NCI-H1930 (cell line): ENCODE results near the gene PTPRN2.

Experiments used
- DNase-seq, 2 experiments: peaks; one replicate each; lab custom pipeline; 2025; lab: John Stamatoyannopoulos, UW

PTPRN2 gene

DNA sequence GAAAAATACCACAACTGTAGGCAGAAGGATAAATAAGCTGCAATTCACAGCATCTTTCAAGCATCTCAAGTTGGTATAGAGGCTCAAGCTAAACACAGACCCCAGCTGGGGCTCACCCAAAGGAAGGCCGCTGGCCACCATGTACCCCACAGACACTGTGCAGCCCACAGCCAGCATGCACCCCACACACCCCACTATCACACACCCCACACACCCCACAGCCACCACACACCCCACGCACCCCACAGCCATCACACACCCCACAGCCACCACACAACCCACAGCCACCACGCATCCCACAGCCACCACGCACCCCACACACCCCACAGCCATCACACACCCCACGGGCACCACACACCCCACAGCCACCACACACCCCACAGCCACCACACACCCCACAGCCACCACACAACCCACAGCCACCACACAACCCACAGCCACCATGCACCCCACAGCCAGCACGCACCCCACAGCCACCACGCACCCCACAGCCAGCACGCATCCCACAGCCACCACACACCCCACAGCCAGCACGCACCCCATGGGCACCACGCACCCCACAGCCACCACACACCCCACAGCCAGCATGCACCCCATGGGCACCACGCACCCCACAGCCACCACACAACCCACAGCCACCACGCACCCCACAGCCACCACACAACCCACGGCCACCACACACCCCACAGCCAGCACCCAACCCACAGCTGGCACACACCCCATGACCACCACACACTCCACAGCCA is 1036.1 kb downstream of the PTPRN2 start:
- DNase-seq: no peak

DNA sequence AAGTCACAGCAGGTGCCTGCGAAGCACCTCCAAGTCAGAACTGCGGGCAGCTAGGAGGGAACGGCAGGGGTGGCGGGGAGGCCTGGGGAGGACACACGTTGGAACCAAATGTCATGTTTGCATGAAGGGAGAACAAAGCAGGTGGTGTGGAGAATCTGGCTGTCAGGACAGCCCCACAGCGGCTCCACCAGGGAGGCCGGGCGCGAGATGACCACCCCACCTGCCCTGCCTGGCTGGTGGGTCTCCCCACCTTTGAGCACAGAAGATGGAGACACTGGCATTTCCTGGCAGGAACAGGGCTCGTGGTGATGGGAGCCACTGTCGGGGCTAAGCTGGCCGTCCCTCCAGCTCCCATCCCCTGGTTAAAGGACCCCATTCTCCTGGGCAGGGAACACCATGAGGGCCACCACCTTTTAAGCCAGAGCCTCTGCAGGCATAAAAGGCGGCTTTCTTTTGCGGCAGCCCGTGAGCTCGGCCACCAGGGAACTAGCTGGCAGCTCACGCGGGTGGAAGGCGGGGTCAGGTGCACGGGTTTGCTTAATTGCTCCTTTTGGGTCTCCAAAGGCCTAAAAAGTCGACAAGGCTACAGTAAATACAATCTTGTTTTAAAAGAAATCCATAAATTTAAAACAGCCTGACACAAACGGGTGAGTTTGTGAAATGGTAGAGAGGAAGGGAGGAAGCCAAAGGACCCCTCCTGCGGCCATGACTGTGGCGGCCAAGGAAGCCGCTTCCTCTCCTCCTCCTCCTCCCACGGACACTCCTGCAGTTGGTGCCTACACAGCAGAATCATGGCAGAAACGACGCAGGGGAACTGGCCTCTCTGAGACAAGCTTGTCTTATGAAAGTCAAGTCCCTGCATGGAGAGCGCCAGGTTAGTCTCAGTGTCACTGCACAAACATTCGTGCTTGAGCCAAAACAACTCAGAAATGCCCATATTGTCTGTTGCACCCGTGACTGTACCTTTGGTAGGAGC is 1037.0 kb downstream of the PTPRN2 start:
- DNase-seq: no peak

DNA sequence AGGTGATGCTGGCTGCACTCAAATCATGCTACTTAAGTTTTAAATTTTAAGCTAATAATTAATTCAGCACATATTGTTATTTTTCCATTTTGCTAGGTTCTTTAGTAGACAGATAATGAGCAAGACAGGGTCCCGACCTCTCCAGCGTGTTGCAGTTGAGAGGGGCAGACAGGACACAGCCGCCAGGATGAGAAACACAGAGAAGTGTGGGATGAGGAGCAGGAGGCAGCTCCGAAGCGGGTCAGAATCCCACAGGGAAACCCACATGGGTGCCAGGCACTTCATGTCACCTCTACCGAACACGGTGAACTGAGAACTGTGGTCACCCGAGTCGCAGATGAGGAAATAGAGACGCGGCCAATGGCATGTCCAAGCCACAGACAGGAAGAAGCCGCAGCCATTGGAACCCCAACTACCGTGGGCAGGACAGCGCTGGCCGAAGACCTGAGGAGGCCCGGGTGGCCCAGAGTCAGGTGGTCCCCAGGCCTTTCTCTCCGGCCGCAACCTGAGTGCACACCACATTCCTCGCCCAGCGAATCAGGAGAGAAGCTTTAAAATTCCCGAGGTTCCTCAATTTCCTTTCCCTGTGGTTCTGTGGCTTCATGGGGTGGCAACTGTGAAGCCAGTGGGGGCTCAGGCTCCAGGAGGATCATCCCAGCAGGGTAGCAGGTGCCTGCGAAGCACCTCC is 1037.9 kb downstream of the PTPRN2 start:
- DNase-seq: no peak

DNA sequence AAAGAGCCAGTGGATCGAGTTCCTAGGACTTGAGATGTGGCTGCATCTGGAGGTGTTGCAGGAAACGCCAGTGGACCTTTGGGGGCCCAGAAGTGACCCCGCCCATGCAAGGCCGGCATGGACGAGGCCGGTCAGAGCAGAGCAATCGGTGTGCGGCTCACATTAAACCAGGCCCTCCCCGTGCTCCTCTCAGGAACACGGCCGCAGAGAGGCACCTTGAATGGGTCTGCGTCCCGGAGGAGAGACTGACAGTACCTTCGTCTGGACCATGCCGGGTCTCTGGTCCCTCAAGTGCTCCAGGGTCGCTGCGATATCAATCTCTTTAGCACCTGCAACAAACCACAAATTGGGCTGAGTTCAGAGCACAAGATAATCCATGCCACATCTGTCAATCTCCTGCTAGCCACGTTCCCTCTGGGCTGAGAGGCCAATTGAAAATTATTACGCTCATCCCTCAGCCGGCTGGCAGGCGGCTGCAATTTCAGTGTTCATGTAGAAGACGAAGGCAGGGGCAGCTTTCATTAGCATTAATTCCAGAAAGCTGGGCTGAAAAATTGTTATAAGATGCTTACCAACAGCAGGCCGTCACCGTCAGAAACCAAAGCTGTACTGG is 1038.8 kb downstream of the PTPRN2 start:
- DNase-seq: no peak

DNA sequence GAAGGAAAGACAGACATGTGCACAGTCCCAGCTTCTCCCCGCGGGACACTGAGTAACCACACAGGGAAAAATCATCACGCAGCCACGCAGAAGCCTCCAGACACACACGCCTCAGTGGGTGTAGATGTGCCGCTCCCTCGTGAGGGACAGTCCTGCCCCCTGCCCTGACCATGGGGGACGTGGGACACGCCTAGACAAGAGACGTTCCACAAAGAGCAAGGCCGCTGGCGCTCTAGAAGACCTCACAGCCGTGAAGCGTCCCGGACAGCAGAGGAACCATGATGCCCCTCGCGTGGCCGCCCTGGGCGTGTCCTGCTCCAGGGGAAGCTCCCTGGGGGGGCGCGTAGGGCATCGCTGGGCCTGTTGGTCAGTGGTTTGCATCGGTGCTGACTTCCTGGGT is 1040.0 kb downstream of the PTPRN2 start:
- DNase-seq: no peak

DNA sequence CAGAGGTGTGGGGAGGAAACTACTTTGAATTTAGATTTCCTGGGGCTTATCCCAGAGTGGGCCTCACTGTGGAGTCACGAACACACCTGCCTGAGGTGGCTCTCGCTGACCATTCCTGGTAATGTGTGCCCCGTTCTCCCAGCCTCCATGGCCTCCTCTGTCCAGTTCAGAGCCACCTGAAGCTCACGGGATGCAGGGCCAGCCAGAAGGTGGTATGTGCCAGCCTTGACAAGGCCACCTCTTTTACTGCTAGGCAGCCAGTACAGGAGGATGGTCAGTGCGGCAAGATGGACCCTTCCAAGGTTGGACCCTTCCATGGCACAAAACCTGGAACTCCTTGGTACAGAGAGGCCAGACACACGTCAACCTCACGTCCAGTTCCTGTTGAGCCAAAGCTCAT is 1040.5 kb downstream of the PTPRN2 start:
- no peak for DNase-seq

DNA sequence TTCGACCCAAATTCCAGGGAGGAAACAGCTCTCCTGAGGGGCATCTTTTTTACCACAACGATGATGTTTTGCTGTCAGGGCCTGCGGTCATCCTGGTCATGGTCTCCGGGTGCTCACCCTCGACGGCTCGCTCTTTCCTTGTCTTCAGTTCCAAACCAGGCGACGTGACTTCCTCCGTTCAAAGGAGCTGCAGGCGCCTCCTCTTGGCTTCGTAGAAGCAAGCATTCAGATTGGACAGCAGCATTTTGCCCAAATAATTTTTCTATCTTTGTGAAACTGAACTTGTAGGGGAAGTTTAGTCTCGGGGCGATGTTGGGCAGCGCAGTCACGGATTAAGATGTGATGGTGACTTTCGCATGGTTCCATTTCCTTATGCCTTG is 1042.0 kb downstream of the PTPRN2 start:
- DNase-seq: no peak

DNA sequence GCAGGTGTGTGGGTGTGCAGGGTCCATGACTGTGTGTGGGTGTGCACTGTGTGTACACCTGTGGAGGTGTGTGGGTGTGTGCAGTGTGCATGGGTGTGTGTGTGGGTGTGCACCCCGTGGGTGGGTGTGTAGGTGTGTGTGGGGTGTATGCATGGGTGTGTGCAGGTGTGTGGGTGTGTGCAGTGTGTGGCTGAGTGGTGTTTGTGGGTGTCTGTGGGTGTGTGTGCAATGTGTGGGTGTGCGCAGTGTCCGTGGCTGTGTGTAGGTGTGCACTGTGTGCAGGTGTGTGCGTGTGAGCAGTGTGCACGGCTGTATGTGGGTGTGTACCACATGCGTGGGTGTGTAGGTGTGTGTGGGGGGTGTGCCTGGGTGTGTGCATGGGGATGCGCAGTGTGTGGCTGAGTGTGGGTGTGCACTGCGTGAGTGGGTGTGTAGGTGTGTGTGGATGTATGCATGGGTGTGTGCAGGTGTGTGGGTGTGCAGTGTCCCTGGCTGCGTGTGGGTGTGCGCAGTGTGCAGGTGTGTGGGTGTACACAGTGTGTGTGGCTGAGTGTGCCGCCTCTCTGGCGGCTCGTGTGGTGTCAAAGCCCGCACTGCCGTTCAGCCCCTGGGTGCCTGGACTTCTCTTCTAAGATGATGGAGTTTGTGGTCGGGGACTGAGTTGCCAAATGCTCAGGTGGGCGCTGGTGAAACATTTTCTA is 1042.5 kb downstream of the PTPRN2 start:
- no peak for DNase-seq

DNA sequence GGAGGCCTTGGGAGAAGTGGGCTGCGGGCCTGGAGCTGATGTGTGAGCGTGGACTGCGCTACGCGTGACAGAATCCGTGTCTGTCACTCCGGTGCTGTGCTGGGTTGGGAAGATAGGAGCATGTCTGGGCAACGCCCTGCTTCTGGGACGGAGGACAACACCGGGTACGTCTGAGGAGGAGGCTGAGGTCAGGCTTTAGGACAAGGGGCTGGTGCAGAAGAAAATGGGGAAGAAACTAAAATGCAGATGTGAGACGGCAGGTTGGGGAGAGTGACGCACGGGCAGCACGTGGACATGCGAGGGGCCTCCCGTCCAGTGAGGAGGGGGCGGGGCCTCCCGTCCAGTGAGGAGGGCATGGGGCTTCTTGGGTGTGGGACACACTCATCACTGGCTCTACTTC is 1043.4 kb downstream of the PTPRN2 start:
- DNase-seq: no peak

DNA sequence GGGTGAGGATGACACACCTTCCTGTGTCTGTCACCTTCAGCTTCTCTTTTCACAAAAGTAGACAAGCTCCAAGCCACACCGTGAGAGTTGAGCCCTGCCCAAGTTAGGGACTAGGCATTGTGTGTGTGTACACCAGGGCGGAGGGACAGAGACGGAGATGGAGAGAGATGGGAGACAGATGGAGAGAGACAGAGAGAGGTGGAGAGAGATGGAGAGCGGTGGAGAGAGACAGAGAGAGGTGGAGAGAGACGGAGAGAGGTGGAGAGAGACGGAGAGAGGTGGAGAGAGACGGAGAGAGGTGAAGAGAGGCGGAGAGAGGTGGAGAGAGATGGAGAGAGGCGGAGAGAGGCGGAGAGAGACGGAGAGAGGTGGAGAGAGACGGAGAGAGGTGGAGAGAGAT is 1043.8 kb downstream of the PTPRN2 start:
- DNase-seq: no peak

DNA sequence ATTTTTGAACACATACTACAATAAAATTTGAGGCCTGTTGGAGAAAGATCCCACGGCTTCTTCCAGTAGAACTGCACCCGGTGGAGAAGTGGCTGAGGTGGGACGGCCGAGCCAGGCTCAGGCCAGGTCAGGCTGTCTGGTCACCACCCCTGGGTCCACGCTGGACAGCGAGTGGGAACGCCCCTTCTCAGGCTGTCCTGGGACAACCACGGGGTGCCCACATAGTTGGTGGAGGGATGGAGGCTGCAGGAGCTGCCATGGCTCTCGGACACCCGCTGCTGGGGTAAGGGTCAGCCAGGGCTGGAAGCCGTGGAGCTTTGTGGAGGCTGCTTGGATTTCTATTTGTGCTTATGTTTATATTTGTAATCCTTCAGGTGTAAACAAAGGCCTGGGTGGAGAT is 1044.3 kb downstream of the PTPRN2 start:
- DNase-seq: no peak

DNA sequence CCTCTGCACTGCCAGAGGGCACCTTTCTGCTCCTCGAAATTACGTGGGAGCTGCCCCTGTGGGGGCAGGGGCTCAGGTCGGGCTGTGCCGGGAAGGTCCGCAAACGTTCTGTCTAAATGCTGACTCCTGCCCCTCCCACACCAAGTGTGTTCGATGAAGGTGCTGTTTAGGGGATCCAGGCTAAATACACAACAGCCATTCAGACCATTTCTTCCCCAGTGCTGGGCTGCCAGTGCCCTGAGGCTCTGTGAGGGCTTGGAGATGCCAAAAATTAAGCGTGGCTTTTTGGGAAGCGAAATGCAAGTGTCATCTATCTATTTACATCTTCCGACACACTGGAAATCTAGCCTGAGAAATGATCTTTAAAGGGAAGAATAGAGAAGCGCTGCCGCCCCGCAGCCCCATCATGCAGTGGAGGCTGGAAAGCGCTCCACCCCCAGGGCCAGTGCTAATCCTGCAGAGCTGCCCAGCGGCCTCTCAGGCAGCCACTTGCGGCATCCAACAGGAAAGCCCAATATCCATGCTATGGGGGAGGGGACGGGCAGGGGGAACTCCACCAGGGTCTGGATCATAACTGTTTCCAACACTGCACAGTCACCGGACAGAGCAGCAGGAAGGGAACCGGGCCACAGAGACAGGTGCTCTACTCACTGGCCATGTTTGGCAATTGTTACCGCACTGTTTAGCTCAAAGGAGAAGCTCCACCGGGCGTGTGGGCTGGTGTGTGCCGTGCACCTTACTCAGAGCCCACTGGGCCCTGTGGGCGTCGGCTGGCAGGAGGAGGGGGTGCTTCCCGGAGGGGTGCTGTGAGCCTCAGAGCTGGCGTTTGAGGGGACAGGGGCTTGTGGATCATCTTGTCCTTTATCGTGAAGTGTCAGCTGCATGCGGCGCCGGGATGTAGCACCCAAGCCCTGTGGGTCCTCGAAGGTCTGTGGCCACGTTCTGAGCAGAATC is 1045.3 kb downstream of the PTPRN2 start:
- DNase-seq: no peak

DNA sequence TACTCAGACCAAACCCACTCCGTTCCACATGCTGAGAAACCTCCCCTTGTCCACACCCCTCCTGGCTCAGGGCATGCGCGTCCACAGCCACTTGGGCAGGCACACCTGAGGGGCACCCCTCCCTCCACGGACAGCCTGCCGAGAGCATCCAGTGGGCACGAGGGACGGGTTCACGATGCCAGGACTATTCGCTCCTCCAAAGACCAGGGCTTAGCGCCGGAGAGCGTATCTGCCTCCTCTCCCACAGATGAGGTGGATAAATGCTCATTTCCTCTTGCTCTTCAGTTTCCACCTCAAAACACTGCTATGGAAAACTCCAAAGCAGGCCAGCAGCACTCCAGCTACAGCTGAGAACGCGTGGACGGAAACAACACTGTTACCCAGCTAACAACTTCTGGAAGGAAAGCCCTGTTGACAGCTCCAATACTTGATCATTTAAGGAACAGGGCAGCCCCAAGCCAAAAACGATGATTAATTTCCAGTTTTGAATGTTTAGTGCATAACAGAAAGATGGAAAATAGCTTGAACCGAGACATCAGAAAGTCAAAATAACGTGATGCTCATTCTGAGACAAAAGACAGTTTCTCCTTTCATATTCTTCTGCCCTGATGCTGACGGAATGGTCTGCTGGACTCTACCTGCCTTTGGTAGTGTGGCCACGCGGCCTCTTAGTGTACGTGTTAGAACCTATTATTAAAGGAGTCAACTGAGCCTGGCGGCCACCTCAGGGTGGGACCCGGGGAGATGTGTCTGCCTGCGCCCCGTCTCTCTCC is 1046.1 kb downstream of the PTPRN2 start:
- no peak for DNase-seq

DNA sequence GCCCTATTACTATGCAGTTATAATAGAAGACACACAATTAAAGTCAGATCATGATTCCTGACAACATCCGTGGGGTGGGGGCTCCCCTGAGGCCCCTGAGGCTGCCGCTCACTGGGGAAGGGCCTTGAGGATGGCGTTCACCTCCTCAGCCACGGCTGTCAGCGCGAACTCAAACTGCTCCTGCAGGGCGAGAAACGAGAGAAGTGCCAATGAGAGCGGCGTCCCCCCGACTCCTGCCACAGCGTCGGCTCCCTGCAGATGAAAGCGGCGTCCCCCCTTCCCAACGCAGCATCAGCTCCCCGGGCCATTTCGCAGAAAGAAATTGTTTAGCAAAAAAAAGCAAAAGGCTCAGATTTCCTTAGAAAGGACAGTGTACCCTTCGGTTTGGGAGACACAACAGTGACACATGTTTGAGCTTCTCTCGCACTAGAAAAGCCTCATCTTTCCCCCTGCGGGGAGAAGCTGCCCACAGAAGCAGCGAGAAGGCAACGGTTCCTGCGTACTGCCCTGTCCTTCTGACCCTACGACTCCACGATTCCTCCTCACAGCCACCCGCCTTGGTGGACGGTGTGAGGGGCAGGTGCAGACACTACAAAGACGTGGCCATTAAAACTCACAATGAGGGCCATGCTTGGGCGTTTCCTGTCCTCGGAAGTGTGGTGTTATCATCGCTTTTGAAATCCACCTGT is 1046.9 kb downstream of the PTPRN2 start:
- no peak for DNase-seq

DNA sequence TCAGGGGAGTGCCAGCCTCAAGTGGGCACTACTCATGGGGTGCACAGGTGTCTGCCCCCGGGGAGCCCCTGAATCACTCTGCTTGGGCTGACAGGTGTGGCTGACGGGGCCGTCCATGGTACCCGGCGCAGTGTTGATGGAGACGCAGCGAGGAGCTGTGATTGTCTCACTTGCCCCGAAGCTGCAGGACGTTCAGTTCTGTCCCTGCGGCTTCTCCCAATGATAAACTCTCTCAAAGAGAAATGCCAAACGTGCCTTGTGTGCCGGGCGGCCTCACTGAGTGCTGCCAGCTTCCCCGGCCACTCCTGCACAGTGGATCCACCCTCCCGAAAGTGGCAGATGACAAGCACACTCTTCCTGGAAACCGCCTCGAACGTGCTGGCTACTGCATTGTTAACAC is 1047.6 kb downstream of the PTPRN2 start:
- no peak for DNase-seq

DNA sequence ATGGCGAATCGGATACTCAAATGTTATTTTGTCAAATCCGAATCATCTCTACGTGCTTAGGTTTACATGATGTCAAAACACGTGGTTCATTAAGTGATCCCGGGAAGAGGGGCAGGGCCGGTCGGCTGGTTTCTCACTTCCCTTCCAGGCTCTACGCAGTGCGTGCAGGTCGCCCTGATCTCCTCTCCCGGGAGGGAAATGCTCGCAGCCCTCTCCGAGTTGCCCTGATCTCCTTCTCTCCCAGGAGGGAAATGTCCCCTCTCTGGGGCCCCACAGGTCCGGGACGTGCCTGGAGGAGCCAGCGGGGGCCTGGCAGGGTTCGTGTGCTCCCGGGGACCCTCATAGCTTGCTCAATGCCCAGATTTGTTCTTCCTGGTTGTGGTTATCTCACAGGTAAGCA is 1048.1 kb downstream of the PTPRN2 start:
- DNase-seq: no peak

DNA sequence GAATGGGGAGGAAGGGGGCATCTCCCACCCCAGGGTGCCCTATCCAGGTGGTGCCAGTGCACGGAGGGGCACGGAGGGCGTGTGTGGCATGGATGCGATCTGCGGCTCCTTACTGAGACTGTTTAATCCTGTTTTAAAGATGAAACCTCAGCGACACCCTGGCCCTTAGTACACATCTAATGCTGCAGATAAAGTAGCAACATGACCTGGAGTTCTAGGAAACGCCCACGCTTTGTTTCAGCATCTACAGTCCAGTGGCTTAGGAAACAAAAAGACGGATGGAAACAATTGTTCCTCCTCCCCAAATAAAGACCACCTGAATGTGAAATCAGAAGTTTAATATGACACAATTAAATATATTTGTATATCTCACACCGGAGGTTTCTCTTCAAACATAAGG is 1048.9 kb downstream of the PTPRN2 start:
- DNase-seq: no peak

DNA sequence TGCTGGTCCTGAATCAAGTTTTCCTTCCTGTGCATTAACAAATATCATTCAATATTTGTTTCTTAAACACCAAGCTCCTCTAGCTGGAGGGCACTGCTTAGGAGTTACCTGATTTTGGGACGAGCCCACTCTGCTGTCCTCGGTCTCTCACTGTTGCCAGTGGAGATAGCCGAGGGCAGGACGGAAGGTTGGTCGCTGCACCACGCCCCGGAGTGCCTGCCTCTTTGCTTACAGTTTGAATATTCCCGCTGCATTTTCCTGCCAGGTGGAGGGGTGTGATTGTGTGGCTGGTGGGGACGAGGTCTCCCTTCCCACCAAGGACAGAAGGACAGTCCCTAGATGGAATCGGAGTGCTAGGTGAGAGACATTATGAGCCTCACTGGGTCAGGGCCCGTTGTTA is 1049.3 kb downstream of the PTPRN2 start:
- no peak for DNase-seq

DNA sequence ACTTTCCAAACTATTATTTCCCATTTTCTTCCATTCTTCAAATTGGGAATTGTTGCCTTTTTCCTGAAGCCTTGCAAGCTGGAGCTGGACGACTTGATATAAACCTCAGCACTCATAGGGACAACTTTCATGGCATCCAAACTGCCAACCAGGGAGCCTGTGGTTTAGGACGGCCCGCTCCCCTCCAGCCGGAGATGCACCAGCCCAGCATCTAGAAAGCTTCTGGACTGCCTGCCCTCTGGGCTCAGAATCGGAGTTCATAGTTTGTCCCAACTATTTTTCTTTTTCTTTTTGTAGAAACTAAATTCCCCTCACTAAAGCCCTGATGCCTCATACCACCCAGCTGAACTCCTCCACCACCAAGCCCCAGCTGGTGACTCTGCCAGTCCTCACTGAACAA is 1050.6 kb downstream of the PTPRN2 start:
- no peak for DNase-seq
